OCI-LY1 (cell line): ENCODE measurements around the gene NKAIN2.

Experiments used
- H2AFZ ChIP-seq: fragments of 200-600 bp; sonication (generic), shearing (Covaris generic); 2 replicates; pipeline ENCODE4 v1.6.0; 2014; ENCODE audit warnings: antibody characterized with exemption, mild to moderate bottlenecking, low read length
- H3F3A ChIP-seq: fragments of 200-600 bp; sonication (generic), shearing (Covaris generic); 2 replicates; pipeline ENCODE4 v1.6.0; 2014; ENCODE audit warnings: mild to moderate bottlenecking, antibody characterized with exemption, low read length, moderate library complexity; ENCODE audit not compliant: insufficient read depth
- H3K27ac ChIP-seq: fragments of 200-600 bp; sonication (generic); 2 replicates; pipeline ENCODE4 v1.5.1; 2014; ENCODE audit warnings: low read length, mixed run types, mild to moderate bottlenecking, low read depth; ENCODE audit not compliant: poor library complexity, severe bottlenecking
- H3K27me3 ChIP-seq: fragments of 200-600 bp; sonication (generic); 2 replicates; pipeline ENCODE4 v1.6.0; 2014; ENCODE audit warnings: antibody characterized with exemption, mild to moderate bottlenecking, low read length, moderate library complexity; ENCODE audit not compliant: insufficient read depth
- H3K36me3 ChIP-seq: fragments of 200-600 bp; sonication (generic); 2 replicates; pipeline ENCODE4 v1.6.1; 2014; ENCODE audit warnings: mild to moderate bottlenecking, antibody characterized with exemption, low read length, moderate library complexity, mixed read lengths; ENCODE audit not compliant: insufficient read depth
- H3K4me1 ChIP-seq: fragments of 200-600 bp; sonication (generic); 2 replicates; pipeline ENCODE4 v1.5.1; 2014; ENCODE audit warnings: mild to moderate bottlenecking, low read length, moderate library complexity; ENCODE audit not compliant: insufficient read depth, severe bottlenecking
- H3K4me2 ChIP-seq: fragments of 200-600 bp; sonication (generic), shearing (Covaris generic); 2 replicates; pipeline ENCODE4 v1.6.1; 2014; ENCODE audit warnings: low read length
- H3K4me3 ChIP-seq: fragments of 200-600 bp; sonication (generic); 2 replicates; pipeline ENCODE4 v1.5.1; 2014; ENCODE audit warnings: low read length, low read depth, mild to moderate bottlenecking, mixed read lengths; ENCODE audit not compliant: poor library complexity, severe bottlenecking
- H3K79me2 ChIP-seq: fragments of 200-600 bp; shearing (Covaris generic); 2 replicates; pipeline ENCODE4 v1.6.1; 2016; ENCODE audit warnings: mixed run types, low read length, mixed read lengths; ENCODE audit not compliant: insufficient read depth
- H3K9ac ChIP-seq: fragments of 200-600 bp; sonication (generic), shearing (Covaris generic); 2 replicates; pipeline ENCODE4 v1.6.1; 2014; ENCODE audit warnings: mild to moderate bottlenecking, low read length, mixed read lengths
- H3K9me2 ChIP-seq: fragments of 200-600 bp; sonication (generic), shearing (Covaris generic); 2 replicates; pipeline ENCODE4 v1.6.1; 2014; ENCODE audit warnings: low read depth, mild to moderate bottlenecking, low read length, mixed read lengths
- H3K9me3 ChIP-seq: fragments of 200-600 bp; shearing (Covaris generic); 2 replicates; pipeline ENCODE4 v1.6.1; 2014; ENCODE audit warnings: low read length, mixed read lengths
- H4K20me1 ChIP-seq: fragments of 200-600 bp; sonication (generic), shearing (Covaris generic); 2 replicates; pipeline ENCODE4 v1.6.0; 2016; ENCODE audit warnings: mild to moderate bottlenecking, low read length; ENCODE audit not compliant: insufficient read depth
- CTCF ChIP-seq: fragments of 200-600 bp; sonication (generic), shearing (Covaris generic); IDR thresholded peaks from 2 replicates; pipeline ENCODE4 v1.5.1; 2017; ENCODE audit warnings: mild to moderate bottlenecking, antibody characterized with exemption, low read length, moderate library complexity, mixed read lengths
- EZH2 ChIP-seq: fragments of 200-600 bp; sonication (generic), shearing (Covaris generic); IDR thresholded peaks from 2 replicates; pipeline ENCODE4 v1.8.0; 2017; ENCODE audit warnings: borderline replicate concordance, mixed run types, mild to moderate bottlenecking, antibody characterized with exemption, low read length, moderate library complexity, mixed read lengths

NKAIN2 gene

GRCh38 chr6:124123617-124124209, 320.0 kb downstream of the NKAIN2 start:
- no peaks in the 10 kb centered on the region for H3K9me2 ChIP-seq
- H3K4me3 ChIP-seq: no peak overlapping the region
- no peaks in the 10 kb centered on the region for H3F3A ChIP-seq
- TF ChIP-seq EZH2 (no peak), CTCF (no peak)
- H3K36me3 ChIP-seq: no peaks in the 10 kb centered on the region
- no peaks in the 10 kb centered on the region for H3K27me3 ChIP-seq
- no peaks in the 10 kb centered on the region for H3K4me1 ChIP-seq
- no peak overlapping the region for H3K27ac ChIP-seq
- no peaks in the 10 kb centered on the region for H3K79me2 ChIP-seq
- H3K9me3 ChIP-seq: no peaks in the 10 kb centered on the region
- no peak overlapping the region for H3K9ac ChIP-seq
- no peak overlapping the region for H3K4me2 ChIP-seq
- H2AFZ ChIP-seq: no peak overlapping the region
- no peaks in the 10 kb centered on the region for H4K20me1 ChIP-seq

- Histone ChIP-seq H3F3A (no peaks in the 10 kb centered on the region), H3K27me3 (0 out of 2 replicates have a peak, but pooled peaks cover 3% of the 10 kb centered on the region), H2AFZ (no peak overlapping the region), H3K9me3 (no peaks in the 10 kb centered on the region), H3K9ac (no peak overlapping the region), H4K20me1 (no peaks in the 10 kb centered on the region), H3K36me3 (no peaks in the 10 kb centered on the region), H3K79me2 (no peaks in the 10 kb centered on the region), H3K9me2 (no peaks in the 10 kb centered on the region), H3K27ac (no peak overlapping the region), H3K4me2 (no peak overlapping the region), H3K4me3 (no peak overlapping the region), H3K4me1 (no peaks in the 10 kb centered on the region)
- no peak for TF ChIP-seq EZH2
- no peak for TF ChIP-seq CTCF
These were observed 327.6 kb downstream of the NKAIN2 start for GRCh38 chr6:124131259-124131658.

- Histone ChIP-seq H3K4me2 (no peak overlapping the region), H2AFZ (no peak overlapping the region), H3K9me3 (no peaks in the 10 kb centered on the region), H3K27ac (no peak overlapping the region), H3K4me3 (no peak overlapping the region), H3K27me3 (0 out of 2 replicates have a peak, but pooled peaks cover 3% of the 10 kb centered on the region), H3F3A (no peaks in the 10 kb centered on the region), H3K4me1 (no peaks in the 10 kb centered on the region), H3K9me2 (no peaks in the 10 kb centered on the region), H3K79me2 (no peaks in the 10 kb centered on the region), H4K20me1 (no peaks in the 10 kb centered on the region), H3K36me3 (no peaks in the 10 kb centered on the region), H3K9ac (no peak overlapping the region)
- no peak for TF ChIP-seq CTCF
- no peak for TF ChIP-seq EZH2
These were observed 328.1 kb downstream of the NKAIN2 start for GRCh38 chr6:124131779-124132178.
